A673 (cell line): Measurements from ENCODE around the gene CXADR. TPM values are rescaled to one million over a fixed set of nuclear protein-coding genes. Genes with fewer than 3 reads are reported as not detected.

Experiments
- BruUV-seq: library from RNA; stranded (reverse); fragments of 400-500 nt; replicated peaks from 2 replicates; lab custom pipeline; 2021; lab: Mats Ljungman, UMichigan
- CTCF ChIA-PET: fragments of 300-600 bp; sonication (Branson Sonifier 250); formaldehyde crosslinking; loops from one replicate; lab custom pipeline; 2022; ENCODE audit warnings: antibody characterized with exemption; lab: Charles Lee
- POLR2A ChIA-PET: fragments of 300-600 bp; sonication (Branson Sonifier 250); formaldehyde crosslinking; loops from one replicate; lab custom pipeline; 2022; ENCODE audit warnings: antibody characterized with exemption; ENCODE audit not compliant: low non-redundant PET; lab: Charles Lee
- DNase-seq: peaks from one replicate; pipeline ENCODE4 v3.0.0-alpha.2; 2015; ENCODE audit warnings: low spot score
- H3K27ac ChIP-seq: fragments of 200-600 bp; sonication (generic); 2 replicates; pipeline ENCODE4 v1.5.1; 2016; ENCODE audit warnings: mixed run types, low read depth, mild to moderate bottlenecking, mixed read lengths, antibody characterized with exemption, low read length; ENCODE audit not compliant: poor library complexity, severe bottlenecking
- H3K27me3 ChIP-seq: fragments of 200-600 bp; sonication (generic); replicated peaks from 2 replicates; pipeline ENCODE4 v1.6.1; 2017; ENCODE audit warnings: mixed run types, low read depth, mild to moderate bottlenecking, mixed read lengths, antibody characterized with exemption, low read length; ENCODE audit not compliant: insufficient read depth, poor library complexity
- H3K36me3 ChIP-seq: fragments of 200-600 bp; sonication (generic); 2 replicates; pipeline ENCODE4 v1.6.1; 2016; ENCODE audit warnings: mixed run types, mild to moderate bottlenecking, mixed read lengths, antibody characterized with exemption, low read length; ENCODE audit not compliant: insufficient read depth, poor library complexity, severe bottlenecking
- H3K4me1 ChIP-seq: fragments of 200-600 bp; sonication (generic); 2 replicates; pipeline ENCODE4 v1.6.1; 2017; ENCODE audit warnings: mixed run types, mild to moderate bottlenecking, mixed read lengths, antibody characterized with exemption, low read length; ENCODE audit not compliant: insufficient read depth, poor library complexity, severe bottlenecking
- H3K4me3 ChIP-seq: fragments of 200-600 bp; sonication (generic); 2 replicates; pipeline ENCODE4 v1.5.1; 2016; ENCODE audit warnings: low read depth, mixed run types, mild to moderate bottlenecking, mixed read lengths, low read length; ENCODE audit not compliant: poor library complexity, severe bottlenecking
- H3K9me3 ChIP-seq: fragments of 200-600 bp; sonication (generic); 2 replicates; pipeline ENCODE4 v1.6.1; 2016; ENCODE audit warnings: mixed run types, low read depth, mild to moderate bottlenecking, mixed read lengths, antibody characterized with exemption, low read length; ENCODE audit not compliant: poor library complexity, severe bottlenecking
- CTCF ChIP-seq: fragments of 300-800, 200-600 bp; sonication (generic); conservative IDR thresholded peaks from 2 replicates; pipeline ENCODE4 v1.5.1; 2017; ENCODE audit warnings: low read depth, mild to moderate bottlenecking, antibody characterized with exemption, low read length, moderate library complexity, mixed read lengths
- EZH2 ChIP-seq: fragments of 200-600 bp; sonication (generic); IDR thresholded peaks from 2 replicates; pipeline ENCODE4 v1.6.1; 2017; ENCODE audit warnings: borderline replicate concordance, low read depth, mild to moderate bottlenecking, mixed read lengths, antibody characterized with exemption, low read length; ENCODE audit not compliant: poor library complexity, severe bottlenecking
- intact Hi-C: fragments of 100-400 bp; cut with micrococcal nuclease; formaldehyde crosslinking; loops from one replicate; pipeline ENCODE4 v1.10.0; 2022; ENCODE audit not compliant: unreplicated experiment
- total RNA-seq: library from RNA; stranded (reverse); gene quantifications from 2 replicates; pipeline ENCODE4 v1.2.3, GENCODE V29; 2021

The CXADR gene
- total RNA-seq, 1 experiment from 2014 or later: 17.7 TPM

GRCh38 chr21:17536381-17536780, 23.5 kb downstream of the CXADR start:
- Histone ChIP-seq H3K4me1 (peaks cover 6% of the 10 kb centered on the region), H3K27me3 (no peaks in the 10 kb centered on the region), H3K36me3 (no peaks in the 10 kb centered on the region), H3K27ac (no peak overlapping the region), H3K4me3 (no peak overlapping the region), H3K9me3 (no peaks in the 10 kb centered on the region)
- no TSS peak for BruUV-seq
- peak; percentile 15 for DNase-seq
- ChIA-PET CTCF (no interaction called here), POLR2A (no interaction called here)
- TF ChIP-seq EZH2: no peak
- no peak for TF ChIP-seq CTCF
- intact Hi-C loops: no loop called here

- POLR2A ChIA-PET: no interaction called here
- TF ChIP-seq CTCF (no peak), EZH2 (no peak)
- Histone ChIP-seq H3K36me3 (no peaks in the 10 kb centered on the region), H3K9me3 (no peaks in the 10 kb centered on the region), H3K4me3 (no peak overlapping the region), H3K27ac (no peak overlapping the region), H3K4me1 (peaks cover 6% of the 10 kb centered on the region), H3K27me3 (no peaks in the 10 kb centered on the region)
- CTCF ChIA-PET: interaction anchor here (0.5 kb wide), 1 partner anchor 595 kb away, joined by 3 read pairs; no protein-coding TSS in a partner anchor
- intact Hi-C loops: no loop called here
- peak; percentile 13 for DNase-seq
- no TSS peak for BruUV-seq
These were observed 24.5 kb downstream of the CXADR start for GRCh38 chr21:17537299-17537698.

GRCh38 chr21:17538576-17538975, 25.7 kb downstream of the CXADR start:
- Histone ChIP-seq H3K4me1 (peaks cover 10% of the 10 kb centered on the region), H3K9me3 (no peaks in the 10 kb centered on the region), H3K27ac (no peak overlapping the region), H3K4me3 (no peak overlapping the region), H3K36me3 (no peaks in the 10 kb centered on the region), H3K27me3 (no peaks in the 10 kb centered on the region)
- ChIA-PET POLR2A (no interaction called here), CTCF (no interaction called here)
- intact Hi-C loops: no loop called here
- TF ChIP-seq EZH2: no peak
- no peak for TF ChIP-seq CTCF
- BruUV-seq: no TSS peak
- DNase-seq: no peak
